Measurements from ENCODE around the gene ADAD2.

DNA sequence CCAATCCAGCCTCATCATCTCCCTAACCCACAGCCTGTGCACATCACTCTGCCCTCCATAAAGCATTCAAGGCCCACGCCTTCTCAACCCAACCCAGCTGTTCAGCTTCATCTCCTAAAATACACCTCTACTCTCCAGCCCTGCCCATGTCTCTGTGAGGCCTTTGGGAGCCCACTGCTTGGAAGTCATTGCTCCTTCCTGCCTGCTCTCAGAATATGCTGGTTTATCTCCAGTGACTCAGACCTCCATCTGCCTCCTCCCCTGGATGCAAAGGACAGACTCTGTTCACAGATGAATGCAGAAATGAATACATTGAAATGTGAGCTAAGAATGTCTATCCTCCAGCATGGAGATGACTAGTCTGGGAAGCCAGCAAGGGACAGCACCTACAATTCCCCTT is 29.9 kb downstream of the ADAD2 start:
- no peak for TF ChIP-seq POLR2A (IDR thresholded peaks at IDR 0.05; ENCODE audit: low read depth, low read length)
- TF ChIP-seq, protein P1, sequence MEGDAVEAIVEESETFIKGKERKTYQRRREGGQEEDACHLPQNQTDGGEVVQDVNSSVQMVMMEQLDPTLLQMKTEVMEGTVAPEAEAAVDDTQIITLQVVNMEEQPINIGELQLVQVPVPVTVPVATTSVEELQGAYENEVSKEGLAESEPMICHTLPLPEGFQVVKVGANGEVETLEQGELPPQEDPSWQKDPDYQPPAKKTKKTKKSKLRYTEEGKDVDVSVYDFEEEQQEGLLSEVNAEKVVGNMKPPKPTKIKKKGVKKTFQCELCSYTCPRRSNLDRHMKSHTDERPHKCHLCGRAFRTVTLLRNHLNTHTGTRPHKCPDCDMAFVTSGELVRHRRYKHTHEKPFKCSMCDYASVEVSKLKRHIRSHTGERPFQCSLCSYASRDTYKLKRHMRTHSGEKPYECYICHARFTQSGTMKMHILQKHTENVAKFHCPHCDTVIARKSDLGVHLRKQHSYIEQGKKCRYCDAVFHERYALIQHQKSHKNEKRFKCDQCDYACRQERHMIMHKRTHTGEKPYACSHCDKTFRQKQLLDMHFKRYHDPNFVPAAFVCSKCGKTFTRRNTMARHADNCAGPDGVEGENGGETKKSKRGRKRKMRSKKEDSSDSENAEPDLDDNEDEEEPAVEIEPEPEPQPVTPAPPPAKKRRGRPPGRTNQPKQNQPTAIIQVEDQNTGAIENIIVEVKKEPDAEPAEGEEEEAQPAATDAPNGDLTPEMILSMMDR (conservative IDR thresholded peaks at IDR 0.05; ENCODE audit: low read depth, low read length): no peak
- no peak for TF ChIP-seq RAD21 (IDR thresholded peaks at IDR 0.05; ENCODE audit: low read length)
- TF ChIP-seq BHLHE40 (IDR thresholded peaks at IDR 0.05; ENCODE audit: low read depth, low read length): no peak
- TF ChIP-seq CEBPB (IDR thresholded peaks at IDR 0.05; ENCODE audit: low read depth, low read length): no peak

Measured in IMR-90 (cell line).